T1000 (cell line): Measurements from ENCODE around the gene OTUD5.
"Not testable (repeated sequence)": the region's sequence is repeated elsewhere in the genome, so short reads cannot be mapped to it uniquely, and the experiment has no call there.

Source experiments
- DNase-seq: peaks from one replicate; lab custom pipeline; 2025; ENCODE audit warnings: mixed read lengths; lab: John Stamatoyannopoulos, UW

The OTUD5 gene

GRCh38 chrX:48890296-48890925 lies 67.0 kb downstream of the OTUD5 start:
- DNase-seq: no peak

GRCh38 chrX:48886586-48886985 lies 70.8 kb downstream of the OTUD5 start:
- not testable (repeated sequence) for DNase-seq

GRCh38 chrX:48883729-48884128 lies 73.7 kb downstream of the OTUD5 start:
- no peak for DNase-seq

GRCh38 chrX:48876944-48877343 lies 80.5 kb downstream of the OTUD5 start:
- not testable (repeated sequence) for DNase-seq
